ENCODE results near the gene CHAF1B. TPM values are rescaled to one million over a fixed set of nuclear protein-coding genes. Genes with fewer than 3 reads are reported as not detected.
A peak's percentile ranks its signal among the peaks of the same experiment; 100 is the strongest.

The CHAF1B gene
- polyA plus RNA-seq, 1 of the 3 experiments (the other 2 are of a cell fraction) = 6.8 TPM

DNA sequence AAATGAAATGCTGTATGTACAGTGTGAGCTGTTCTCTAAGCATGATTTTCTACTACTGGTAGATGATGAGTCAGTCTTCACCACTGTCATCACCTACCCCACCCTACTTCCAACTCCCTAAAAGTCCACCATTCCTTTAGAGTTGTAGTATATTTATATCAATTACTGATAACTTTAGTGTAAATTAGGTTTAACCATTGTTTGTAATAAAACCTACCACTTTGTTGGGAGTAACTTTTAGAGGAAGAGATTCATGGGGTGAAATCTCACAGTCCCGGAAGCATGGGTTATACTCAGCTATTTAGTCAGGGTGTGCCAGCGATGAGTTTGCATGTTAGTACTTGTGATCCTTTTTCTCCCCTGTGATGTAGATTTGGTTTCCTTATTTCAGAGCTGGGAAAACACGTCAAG is 48.1 kb upstream of the CHAF1B start:
- Histone ChIP-seq H3K9ac (no peak overlapping the region), H3K9me2 (no peaks in the 10 kb centered on the region), H3K27ac (ENCODE audit: low read depth in 2 of 2, low read length in 1 of 2) (peak overlapping the region in 1 of 2 experiments; percentile 9; a peak in 1 of 4 replicates), H3K4me2 (no peak overlapping the region), H4K20me1 (ENCODE audit: insufficient read depth) (peaks cover 31% of the 10 kb centered on the region), H3F3A (replicated peaks; ENCODE audit: insufficient read depth) (peaks cover 10% of the 10 kb centered on the region), H3K27me3 (ENCODE audit: insufficient read depth) (no peaks in the 10 kb centered on the region), H3K79me2 (ENCODE audit: insufficient read depth) (peaks cover 55% of the 10 kb centered on the region), H2AFZ (ENCODE audit: low read depth) (no peak overlapping the region), H3K36me3 (replicated peaks in 1 of 2; ENCODE audit: control insufficient read depth in 1 of 2, insufficient read depth in 2 of 2, low read length in 1 of 2) (peaks cover 30 to 56% of the 10 kb centered on the region in 2 experiments), H3K4me1 (ENCODE audit: control insufficient read depth in 1 of 2, insufficient read depth in 2 of 2, low read depth in 1 of 2, low read length in 1 of 2) (no peaks in the 10 kb centered on the region), H3K9me3 (no peaks in the 10 kb centered on the region), H3K4me3 (ENCODE audit: low read depth in 2 of 2, low read length in 1 of 2) (no peak overlapping the region)
- DNase-seq = no peak
- POLR2A ChIA-PET = no interaction called here
- TF ChIP-seq FOXJ3 (CRISPR knock-in tag; IDR thresholded peaks at IDR 0.05) = no peak
- TF ChIP-seq YY1 (IDR thresholded peaks at IDR 0.05; ENCODE audit: low read depth) = no peak
- TF ChIP-seq RCOR1 (IDR thresholded peaks at IDR 0.05; ENCODE audit: low read length) = no peak
- TF ChIP-seq JUND (IDR thresholded peaks at IDR 0.05) = peak; percentile 47; the same call in 1 of the 2 replicates
- TF ChIP-seq NFIC (IDR thresholded peaks at IDR 0.05; ENCODE audit: borderline replicate concordance) = no peak
- TF ChIP-seq, protein P1, sequence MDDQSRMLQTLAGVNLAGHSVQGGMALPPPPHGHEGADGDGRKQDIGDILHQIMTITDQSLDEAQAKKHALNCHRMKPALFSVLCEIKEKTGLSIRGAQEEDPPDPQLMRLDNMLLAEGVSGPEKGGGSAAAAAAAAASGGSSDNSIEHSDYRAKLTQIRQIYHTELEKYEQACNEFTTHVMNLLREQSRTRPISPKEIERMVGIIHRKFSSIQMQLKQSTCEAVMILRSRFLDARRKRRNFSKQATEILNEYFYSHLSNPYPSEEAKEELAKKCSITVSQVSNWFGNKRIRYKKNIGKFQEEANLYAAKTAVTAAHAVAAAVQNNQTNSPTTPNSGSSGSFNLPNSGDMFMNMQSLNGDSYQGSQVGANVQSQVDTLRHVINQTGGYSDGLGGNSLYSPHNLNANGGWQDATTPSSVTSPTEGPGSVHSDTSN (IDR thresholded peaks at IDR 0.05) = peak; percentile 54; the same call in 1 of the 2 replicates
- TF ChIP-seq FOSL2 (IDR thresholded peaks at IDR 0.05; ENCODE audit: borderline replicate concordance, low read depth) = peak; percentile 63; the same call in 1 of the 2 replicates
- CTCF ChIA-PET = interaction anchor here (1.2 to 1.4 kb wide), 2 partner anchors 8 to 11 kb away, joined by 3 to 4 read pairs; no protein-coding TSS in a partner anchor
- 79% methylated on average over 3 of the region's 3 CpGs for WGBS (ENCODE audit: low lambda C conversion rate)

DNA sequence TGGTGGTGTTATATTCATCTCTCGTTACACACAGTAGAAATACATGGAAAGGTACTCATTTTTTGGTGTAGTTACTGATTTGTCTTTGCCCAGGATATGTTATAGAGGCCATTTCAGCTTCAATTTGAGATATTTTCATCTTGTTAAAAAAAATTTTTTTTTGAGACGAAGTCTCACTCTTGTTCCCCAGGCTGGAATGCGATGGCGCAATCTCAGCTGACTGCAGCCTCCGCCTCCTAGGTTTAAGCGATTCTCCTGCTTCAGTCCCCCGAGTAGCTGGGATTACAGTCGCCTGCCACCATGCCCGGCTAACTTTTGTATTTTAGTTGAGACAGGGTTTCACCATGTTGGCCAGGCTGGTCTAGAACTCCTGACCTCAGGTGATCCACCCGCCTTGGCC is 46.2 kb upstream of the CHAF1B start:
- no peaks in the 10 kb centered on the region for H3K9me2 ChIP-seq
- POLR2A ChIA-PET = no interaction called here
- H3K79me2 ChIP-seq (ENCODE audit: insufficient read depth) = peaks cover 40% of the 10 kb centered on the region
- no peak overlapping the region for H2AFZ ChIP-seq (ENCODE audit: low read depth)
- no peak overlapping the region for H3K4me2 ChIP-seq
- CTCF ChIA-PET = interaction anchor here (1.3 kb wide), 1 partner anchor 11 kb away, joined by 3 read pairs; no protein-coding TSS in a partner anchor
- no peak overlapping the region for H3K4me3 ChIP-seq (ENCODE audit: low read depth in 2 of 2, low read length in 1 of 2)
- H3K4me1 ChIP-seq (ENCODE audit: control insufficient read depth in 1 of 2, insufficient read depth in 2 of 2, low read depth in 1 of 2, low read length in 1 of 2) = no peaks in the 10 kb centered on the region
- peaks cover 12% of the 10 kb centered on the region; the same call in 1 of the 2 replicates for H4K20me1 ChIP-seq (ENCODE audit: insufficient read depth)
- H3F3A ChIP-seq (replicated peaks; ENCODE audit: insufficient read depth) = peaks cover 10% of the 10 kb centered on the region
- H3K27ac ChIP-seq (ENCODE audit: low read depth in 2 of 2, low read length in 1 of 2) = no peak overlapping the region
- H3K9me3 ChIP-seq = no peaks in the 10 kb centered on the region
- 97% methylated on average over 10 of the region's 10 CpGs for WGBS (ENCODE audit: low lambda C conversion rate)
- H3K27me3 ChIP-seq (ENCODE audit: insufficient read depth) = no peaks in the 10 kb centered on the region
- H3K9ac ChIP-seq = no peak overlapping the region
- TF ChIP-seq GABPA (IDR thresholded peaks at IDR 0.05; ENCODE audit: low read depth) = no peak
- TF ChIP-seq, protein P2, sequence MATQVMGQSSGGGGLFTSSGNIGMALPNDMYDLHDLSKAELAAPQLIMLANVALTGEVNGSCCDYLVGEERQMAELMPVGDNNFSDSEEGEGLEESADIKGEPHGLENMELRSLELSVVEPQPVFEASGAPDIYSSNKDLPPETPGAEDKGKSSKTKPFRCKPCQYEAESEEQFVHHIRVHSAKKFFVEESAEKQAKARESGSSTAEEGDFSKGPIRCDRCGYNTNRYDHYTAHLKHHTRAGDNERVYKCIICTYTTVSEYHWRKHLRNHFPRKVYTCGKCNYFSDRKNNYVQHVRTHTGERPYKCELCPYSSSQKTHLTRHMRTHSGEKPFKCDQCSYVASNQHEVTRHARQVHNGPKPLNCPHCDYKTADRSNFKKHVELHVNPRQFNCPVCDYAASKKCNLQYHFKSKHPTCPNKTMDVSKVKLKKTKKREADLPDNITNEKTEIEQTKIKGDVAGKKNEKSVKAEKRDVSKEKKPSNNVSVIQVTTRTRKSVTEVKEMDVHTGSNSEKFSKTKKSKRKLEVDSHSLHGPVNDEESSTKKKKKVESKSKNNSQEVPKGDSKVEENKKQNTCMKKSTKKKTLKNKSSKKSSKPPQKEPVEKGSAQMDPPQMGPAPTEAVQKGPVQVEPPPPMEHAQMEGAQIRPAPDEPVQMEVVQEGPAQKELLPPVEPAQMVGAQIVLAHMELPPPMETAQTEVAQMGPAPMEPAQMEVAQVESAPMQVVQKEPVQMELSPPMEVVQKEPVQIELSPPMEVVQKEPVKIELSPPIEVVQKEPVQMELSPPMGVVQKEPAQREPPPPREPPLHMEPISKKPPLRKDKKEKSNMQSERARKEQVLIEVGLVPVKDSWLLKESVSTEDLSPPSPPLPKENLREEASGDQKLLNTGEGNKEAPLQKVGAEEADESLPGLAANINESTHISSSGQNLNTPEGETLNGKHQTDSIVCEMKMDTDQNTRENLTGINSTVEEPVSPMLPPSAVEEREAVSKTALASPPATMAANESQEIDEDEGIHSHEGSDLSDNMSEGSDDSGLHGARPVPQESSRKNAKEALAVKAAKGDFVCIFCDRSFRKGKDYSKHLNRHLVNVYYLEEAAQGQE (IDR thresholded peaks at IDR 0.05; ENCODE audit: low read depth, low read length) = no peak
- no peak for TF ChIP-seq RCOR1 (IDR thresholded peaks at IDR 0.05; ENCODE audit: low read length)
- no peak for TF ChIP-seq GATA2 (CRISPR knock-in tag; IDR thresholded peaks at IDR 0.05)
- TF ChIP-seq YY1 (IDR thresholded peaks at IDR 0.05; ENCODE audit: low read depth) = no peak
- no peak for TF ChIP-seq NRF1 (IDR thresholded peaks at IDR 0.05; ENCODE audit: low read depth, low read length)
- TF ChIP-seq POLR2AphosphoS5 (IDR thresholded peaks at IDR 0.05; ENCODE audit: low read depth, low read length) = no peak
- TF ChIP-seq, protein P3, sequence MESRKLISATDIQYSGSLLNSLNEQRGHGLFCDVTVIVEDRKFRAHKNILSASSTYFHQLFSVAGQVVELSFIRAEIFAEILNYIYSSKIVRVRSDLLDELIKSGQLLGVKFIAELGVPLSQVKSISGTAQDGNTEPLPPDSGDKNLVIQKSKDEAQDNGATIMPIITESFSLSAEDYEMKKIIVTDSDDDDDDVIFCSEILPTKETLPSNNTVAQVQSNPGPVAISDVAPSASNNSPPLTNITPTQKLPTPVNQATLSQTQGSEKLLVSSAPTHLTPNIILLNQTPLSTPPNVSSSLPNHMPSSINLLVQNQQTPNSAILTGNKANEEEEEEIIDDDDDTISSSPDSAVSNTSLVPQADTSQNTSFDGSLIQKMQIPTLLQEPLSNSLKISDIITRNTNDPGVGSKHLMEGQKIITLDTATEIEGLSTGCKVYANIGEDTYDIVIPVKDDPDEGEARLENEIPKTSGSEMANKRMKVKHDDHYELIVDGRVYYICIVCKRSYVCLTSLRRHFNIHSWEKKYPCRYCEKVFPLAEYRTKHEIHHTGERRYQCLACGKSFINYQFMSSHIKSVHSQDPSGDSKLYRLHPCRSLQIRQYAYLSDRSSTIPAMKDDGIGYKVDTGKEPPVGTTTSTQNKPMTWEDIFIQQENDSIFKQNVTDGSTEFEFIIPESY (IDR thresholded peaks at IDR 0.05; ENCODE audit: borderline replicate concordance, low read depth) = no peak
- TF ChIP-seq JUND (IDR thresholded peaks at IDR 0.05) = no peak
- TF ChIP-seq RAD21 (IDR thresholded peaks at IDR 0.05; ENCODE audit: low read length) = no peak
- TF ChIP-seq RFX5 (IDR thresholded peaks at IDR 0.05; ENCODE audit: low read length) = no peak
- no peak for TF ChIP-seq MXI1 (IDR thresholded peaks at IDR 0.05; ENCODE audit: low read depth, low read length)
- no peak for TF ChIP-seq MEF2A (IDR thresholded peaks at IDR 0.05; ENCODE audit: borderline replicate concordance, low read depth)
- no peak for TF ChIP-seq TCF12 (IDR thresholded peaks at IDR 0.05)
- no peak for TF ChIP-seq NFIC (IDR thresholded peaks at IDR 0.05; ENCODE audit: borderline replicate concordance)
- no peak for TF ChIP-seq FOXJ3 (CRISPR knock-in tag; IDR thresholded peaks at IDR 0.05)
- no peak for TF ChIP-seq SMC3 (IDR thresholded peaks at IDR 0.05; ENCODE audit: low read depth, low read length)
- TF ChIP-seq CHD2 (IDR thresholded peaks at IDR 0.05; ENCODE audit: low read length, partially characterized antibody) = no peak
- TF ChIP-seq, protein P1 (IDR thresholded peaks at IDR 0.05) = no peak
- TF ChIP-seq FOXM1 (IDR thresholded peaks at IDR 0.05; ENCODE audit: low read depth) = no peak
- DNase-seq = no peak
- H3K36me3 ChIP-seq (replicated peaks in 1 of 2; ENCODE audit: control insufficient read depth in 1 of 2, insufficient read depth in 2 of 2, low read length in 1 of 2) = peaks cover 31 to 67% of the 10 kb centered on the region in 2 experiments

Data from SK-N-SH (cell line).